GM23338 (cell line): ENCODE results near the gene GNB4.

Source experiments
- CREB1 ChIP-seq: fragments of 250-450 bp; sonication (Bioruptor Pico); IDR thresholded peaks from 2 replicates; pipeline ENCODE4 v1.5.0; 2020; ENCODE audit warnings: low read depth, mild to moderate bottlenecking, moderate library complexity
- CTCF ChIP-seq, 2 experiments: fragments of 200-600 bp in 1 of 2; sonication (generic) in 1 of 2; conservative IDR thresholded peaks; 2 replicates each; pipeline versions ENCODE4 v1.5.1 to v1.6.1; 2016 to 2017; ENCODE audit warnings: antibody characterized with exemption in 2 of 2, low read depth in 2 of 2, mild to moderate bottlenecking in 2 of 2, moderate library complexity in 1 of 2
- EZH2phosphoT487 ChIP-seq: fragments of 200-600 bp; sonication (generic); IDR thresholded peaks from one replicate; pipeline ENCODE4 v1.8.1; 2018; ENCODE audit warnings: antibody characterized with exemption; ENCODE audit not compliant: unreplicated experiment
- JUNB ChIP-seq: IDR thresholded peaks from one replicate; pipeline ENCODE4 v1.6.1; 2016; ENCODE audit warnings: antibody characterized with exemption; ENCODE audit not compliant: unreplicated experiment
- POLR2AphosphoS5 ChIP-seq: IDR thresholded peaks from 2 replicates; pipeline ENCODE4 v1.6.1; 2016; ENCODE audit warnings: antibody characterized with exemption, low read depth
- REST ChIP-seq: IDR thresholded peaks from one replicate; pipeline ENCODE4 v1.6.1; 2018; ENCODE audit warnings: antibody characterized with exemption; ENCODE audit not compliant: unreplicated experiment

GRCh38 chr3:179450261-179450701, 989 bp downstream of the GNB4 start:
- TF ChIP-seq EZH2phosphoT487 (no peak), POLR2AphosphoS5 (no peak), CTCF (conservative IDR thresholded peaks at IDR 0.05; ENCODE audit: low read depth in 2 of 2) (no peak), REST (no peak), JUNB (no peak), CREB1 (CRISPR knock-in tag) (no peak)
